Femur (tissue), 1 donor: ENCODE data around the gene PFN3.

Experiments used
- DNase-seq: peaks from one replicate; pipeline ENCODE4 v3.0.0-alpha.2; 2017

The PFN3 gene

DNA sequence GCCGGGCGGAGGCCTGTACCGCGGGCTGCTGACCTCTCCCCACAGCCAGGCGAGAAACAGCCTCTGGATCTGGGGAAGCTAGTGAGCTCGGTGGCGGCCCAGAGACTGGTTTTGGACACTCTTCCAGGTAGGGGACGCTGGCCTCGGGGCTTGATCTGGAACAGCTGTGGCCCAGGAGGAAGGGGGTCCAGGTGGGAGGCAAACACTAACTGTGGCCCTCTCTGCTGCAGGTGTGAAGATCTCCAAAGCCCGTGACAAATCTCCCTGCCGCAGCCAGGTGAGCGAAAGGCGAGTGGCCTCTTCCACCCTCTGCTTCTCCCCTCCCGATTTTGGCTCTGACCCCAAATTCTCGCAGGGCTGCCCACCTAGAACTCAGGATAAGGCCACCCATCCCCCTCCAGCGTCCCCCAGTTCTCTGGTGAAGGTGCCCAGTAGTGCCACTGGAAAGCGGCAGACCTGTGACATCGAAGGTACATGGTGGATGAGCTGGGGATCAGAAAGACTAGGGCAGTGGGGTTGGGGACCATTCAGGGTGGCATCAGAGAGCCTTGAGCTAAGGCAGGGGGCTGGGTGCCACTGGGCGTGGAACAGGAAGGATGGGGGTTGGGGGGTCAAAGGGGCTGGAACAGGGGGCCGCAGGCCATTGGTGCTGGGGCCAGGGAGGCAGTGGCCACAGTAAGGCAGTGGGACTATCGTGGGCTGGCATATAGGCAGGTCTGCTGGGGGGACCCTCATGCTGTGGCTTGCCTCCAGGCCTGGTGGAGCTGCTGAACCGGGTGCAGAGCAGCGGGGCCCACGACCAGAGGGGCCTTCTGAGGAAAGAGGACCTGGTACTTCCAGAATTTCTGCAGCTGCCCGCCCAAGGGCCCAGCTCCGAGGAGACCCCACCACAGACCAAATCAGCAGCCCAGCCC lies 29.1 kb downstream of the PFN3 start:
- DNase-seq, result no peak

- DNase-seq, result peak; percentile 92
Observed at GRCh38 chr5:177370488-177371119, 29.9 kb downstream of the PFN3 start.

GRCh38 chr5:177369645-177370440 lies 30.6 kb downstream of the PFN3 start:
- peak; percentile 46 for DNase-seq

- DNase-seq, result peak; percentile 29
Observed at GRCh38 chr5:177368869-177369644, 31.4 kb downstream of the PFN3 start.

DNA sequence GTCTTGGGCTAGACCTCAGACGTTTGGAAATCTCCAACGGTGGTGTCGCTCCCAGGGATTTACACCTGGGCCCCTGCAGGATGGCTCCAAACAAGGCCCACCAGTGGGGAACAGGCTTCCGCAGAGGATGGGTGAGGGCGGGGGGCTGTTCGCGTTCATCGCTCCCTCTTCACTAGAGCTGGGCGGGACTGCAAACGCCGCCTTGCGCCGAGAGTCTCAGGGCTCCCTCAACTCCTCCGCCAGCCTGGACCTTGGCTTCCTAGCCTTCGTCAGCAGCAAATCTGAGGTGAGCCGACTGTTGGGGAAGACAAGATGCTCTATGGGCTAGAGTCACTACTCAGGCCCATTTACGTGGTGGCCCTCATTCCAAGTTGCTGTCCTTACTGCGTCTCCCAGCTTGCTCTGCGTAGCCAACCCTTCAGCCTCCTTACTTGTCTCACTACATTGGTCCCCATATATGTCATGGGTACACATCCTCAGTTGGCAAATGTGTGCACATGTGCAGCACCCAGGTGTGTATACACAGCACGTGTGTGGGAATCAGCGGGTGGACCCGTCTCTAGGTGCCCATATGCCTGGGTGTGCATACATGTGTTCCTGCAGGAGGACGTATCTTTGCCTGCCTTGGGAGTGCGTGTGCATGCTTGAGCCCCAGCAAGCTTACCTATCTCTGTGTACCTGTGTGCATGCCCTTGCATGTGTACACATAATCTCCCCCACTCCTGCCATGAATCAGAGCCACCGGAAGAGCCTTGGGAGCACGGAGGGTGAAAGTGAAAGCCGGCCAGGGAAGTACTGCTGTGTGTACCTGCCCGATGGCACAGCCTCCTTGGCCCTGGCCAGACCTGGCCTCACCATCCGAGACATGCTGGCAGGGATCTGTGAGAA lies 32.2 kb downstream of the PFN3 start:
- peak; percentile 17 for DNase-seq

GRCh38 chr5:177367323-177367848 lies 33.1 kb downstream of the PFN3 start:
- peak; percentile 40 for DNase-seq

DNA sequence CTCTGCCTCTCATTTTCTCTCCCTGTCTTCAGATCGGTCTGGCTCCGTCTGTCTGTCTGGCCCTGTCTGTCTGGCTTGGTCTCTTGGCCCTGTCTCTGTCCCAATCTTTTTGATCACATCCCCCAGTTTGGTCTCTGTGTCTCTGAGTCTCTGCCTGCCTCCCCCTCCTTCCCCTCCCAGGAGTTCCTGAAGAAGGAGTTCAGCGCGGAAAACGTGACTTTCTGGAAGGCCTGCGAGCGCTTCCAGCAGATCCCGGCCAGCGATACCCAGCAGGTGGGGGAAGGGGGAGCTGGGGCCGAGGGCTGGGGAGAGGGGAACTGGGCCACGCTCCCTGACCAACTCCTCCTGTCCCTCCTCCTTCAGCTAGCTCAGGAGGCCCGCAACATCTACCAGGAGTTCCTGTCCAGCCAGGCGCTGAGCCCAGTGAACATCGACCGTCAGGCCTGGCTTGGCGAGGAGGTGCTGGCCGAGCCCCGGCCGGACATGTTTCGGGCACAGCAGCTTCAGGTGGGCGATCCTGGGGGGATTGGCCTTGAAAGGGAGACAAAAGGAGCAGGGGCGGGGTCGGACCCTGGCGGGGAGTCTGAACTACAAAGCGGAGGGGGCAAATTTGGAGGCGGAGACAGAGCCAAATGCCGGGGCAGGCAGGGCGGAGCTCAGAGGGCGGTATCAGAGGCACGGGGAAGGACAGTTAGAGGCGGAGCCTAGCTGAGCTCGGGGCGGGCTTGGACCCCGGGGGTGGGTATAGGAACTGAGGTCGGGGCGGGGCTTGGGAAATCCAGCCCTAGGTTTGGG lies 33.7 kb downstream of the PFN3 start:
- peak; percentile 94 for DNase-seq

GRCh38 chr5:177365845-177366527 lies 34.5 kb downstream of the PFN3 start:
- DNase-seq, result no peak

- DNase-seq, result no peak
Observed at GRCh38 chr5:177364159-177364962, 36.1 kb downstream of the PFN3 start.

GRCh38 chr5:177363565-177363964 lies 36.9 kb downstream of the PFN3 start:
- DNase-seq, result no peak

DNA sequence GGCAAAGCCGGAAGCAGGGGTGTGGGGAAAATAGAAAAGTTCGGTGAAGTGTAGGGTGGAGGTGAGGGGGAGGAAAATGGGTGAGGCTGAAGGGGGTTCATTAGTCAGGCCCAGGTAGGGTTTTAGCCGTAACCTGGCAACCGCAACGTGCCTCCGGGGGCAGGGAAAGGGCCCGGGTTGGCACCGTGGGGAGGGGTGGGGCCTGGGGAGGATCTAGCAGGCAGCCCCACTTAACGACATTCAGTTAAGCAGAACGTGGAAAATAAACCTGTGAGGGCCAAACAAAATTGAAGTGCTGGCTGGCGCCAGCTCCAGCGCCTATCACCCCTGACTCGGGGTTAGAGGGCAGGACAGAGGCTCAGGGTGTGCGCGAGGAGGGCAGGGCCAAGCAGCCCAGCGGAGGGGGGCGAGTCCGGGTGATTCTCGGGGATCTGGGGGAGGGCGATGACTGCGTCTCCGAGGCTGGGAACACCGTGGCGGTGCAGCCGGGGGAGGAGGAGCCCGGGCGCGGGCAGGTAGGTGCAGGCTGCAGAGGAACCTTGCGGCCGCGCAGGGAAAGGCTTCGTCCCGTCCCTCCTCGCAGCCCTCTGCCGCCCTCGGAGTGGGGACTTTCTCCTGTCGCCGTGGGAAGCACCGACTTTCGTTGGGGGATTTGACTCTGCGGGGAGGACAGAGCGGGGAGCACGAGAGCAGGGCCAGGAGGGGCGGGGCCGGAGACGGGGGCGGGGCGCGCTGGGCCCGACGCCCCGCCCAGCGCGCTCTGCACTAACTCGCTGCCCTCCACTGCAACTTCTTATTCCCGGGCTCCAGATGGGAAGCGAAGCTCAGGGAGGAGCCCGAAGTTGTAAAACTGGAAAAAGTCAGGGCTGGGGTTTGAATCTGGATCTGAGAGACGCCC lies 37.6 kb downstream of the PFN3 start:
- DNase-seq, result peak; percentile 69

DNA sequence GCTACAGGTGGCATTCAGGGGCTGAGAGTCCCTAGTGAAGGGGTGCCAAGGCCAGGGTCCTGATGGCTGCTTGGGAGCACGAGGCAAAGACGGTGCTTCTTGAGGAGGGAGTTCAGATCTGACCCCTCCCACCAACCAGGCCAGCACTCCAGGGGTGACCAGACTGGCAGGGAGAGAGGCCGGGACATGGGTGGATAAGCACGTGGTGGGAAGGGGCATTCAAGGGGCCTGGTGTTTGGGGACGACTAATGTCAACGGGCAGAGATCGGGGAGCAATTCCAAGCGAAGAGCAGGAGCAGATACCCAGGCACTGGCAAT lies 38.2 kb downstream of the PFN3 start:
- no peak for DNase-seq

- DNase-seq, result peak; percentile 18
Observed at GRCh38 chr5:177361418-177362291, 38.8 kb downstream of the PFN3 start.

DNA sequence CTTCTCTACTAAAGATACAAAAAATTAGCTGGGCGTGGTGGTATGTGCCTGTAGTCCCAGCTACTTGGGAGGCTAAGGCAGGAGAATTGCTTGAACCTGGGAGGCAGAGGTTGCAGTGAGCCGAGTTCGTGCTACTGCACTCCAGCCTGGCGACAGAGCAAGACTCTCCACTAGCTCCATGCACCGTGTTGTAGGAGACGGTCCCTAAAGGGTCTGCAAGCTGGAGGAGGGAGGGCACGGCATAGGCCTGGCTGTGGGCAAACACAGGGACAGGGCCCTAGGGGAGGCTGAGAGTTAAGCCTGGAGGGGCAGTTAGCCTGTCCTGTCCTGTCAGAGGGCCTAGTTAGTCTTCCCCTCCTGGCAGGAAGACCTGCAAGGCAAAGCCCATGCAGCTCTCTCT lies 39.7 kb downstream of the PFN3 start:
- peak; percentile 13 for DNase-seq

DNA sequence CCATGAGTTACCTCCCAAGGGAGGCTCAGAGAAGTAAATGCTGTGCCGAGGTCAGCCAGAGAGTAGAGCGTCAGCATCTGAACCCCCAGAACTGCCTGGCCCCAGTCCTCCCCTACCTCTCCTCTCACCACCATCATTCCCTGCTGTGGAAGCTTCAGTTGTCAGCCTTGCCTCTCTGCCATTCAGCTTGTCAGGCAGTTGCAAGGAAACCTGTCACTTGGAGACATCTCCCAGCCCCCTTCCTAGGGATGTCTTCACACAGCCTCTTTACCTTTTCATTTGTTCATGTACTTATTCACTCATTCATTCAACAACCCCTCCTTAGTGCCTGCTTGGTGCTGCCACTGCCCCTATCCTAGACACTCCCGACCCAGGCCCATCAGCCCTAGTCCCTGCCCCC lies 40.6 kb downstream of the PFN3 start:
- no peak for DNase-seq

DNA sequence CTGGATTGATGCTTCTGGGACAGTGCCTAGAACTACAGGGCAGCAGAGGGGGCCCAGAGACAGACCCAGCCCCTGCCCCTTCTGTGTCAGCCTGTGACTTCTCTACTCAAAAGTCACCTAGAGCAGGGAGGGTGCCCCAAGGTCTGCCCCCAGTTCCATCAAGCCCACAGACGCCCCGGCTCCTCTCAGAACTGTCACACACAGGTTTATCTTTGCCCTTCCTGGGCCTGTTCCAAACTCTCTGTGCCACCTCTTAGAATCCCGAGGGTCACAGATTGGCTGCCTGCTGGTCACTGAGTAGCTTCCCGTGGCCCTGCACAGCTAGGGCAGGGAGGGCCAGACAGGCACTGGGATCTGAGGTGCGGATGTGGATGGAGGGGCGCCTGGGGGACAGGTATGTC lies 41.0 kb downstream of the PFN3 start:
- DNase-seq, result no peak

DNA sequence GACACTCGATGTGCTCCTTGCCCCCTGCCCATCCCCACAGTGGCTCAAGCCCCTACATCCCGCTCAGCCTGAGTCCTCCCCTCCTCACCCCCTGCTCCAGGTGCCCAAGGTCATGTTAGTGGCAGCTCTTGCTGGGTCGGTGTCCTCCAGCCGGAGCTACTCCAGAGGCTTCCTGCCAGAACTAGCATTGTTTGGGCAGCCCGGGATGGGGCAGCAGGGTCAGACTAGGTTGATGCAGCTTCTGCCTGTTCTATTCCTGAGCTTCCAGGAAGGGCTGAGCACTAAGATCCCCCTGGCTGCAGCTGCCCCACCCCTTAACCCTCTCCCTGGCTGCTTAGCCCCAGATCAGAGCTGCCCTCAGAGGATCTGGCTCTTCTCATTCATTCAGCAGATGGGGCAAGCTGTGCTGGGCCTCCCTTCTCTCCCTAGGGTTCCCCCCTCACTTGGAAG lies 42.1 kb downstream of the PFN3 start:
- DNase-seq, result no peak
